HPDE6-E6E7 (cell line): ENCODE measurements around the gene SLC25A41.
A peak's percentile ranks its signal among the peaks of the same experiment; 100 is the strongest.
"Not testable (repeated sequence)": the region's sequence is repeated elsewhere in the genome, so short reads cannot be mapped to it uniquely, and the experiment has no call there.

Experiments
- DNase-seq: peaks from one replicate; pipeline ENCODE4 v3.0.0; 2011; ENCODE audit warnings: missing footprints; ENCODE audit errors: extremely low spot score

SLC25A41 gene

GRCh38 chr19:6412061-6412446 lies 21.5 kb downstream of the SLC25A41 start:
- no peak for DNase-seq

GRCh38 chr19:6409346-6409745 lies 24.2 kb downstream of the SLC25A41 start:
- DNase-seq = no peak

DNA sequence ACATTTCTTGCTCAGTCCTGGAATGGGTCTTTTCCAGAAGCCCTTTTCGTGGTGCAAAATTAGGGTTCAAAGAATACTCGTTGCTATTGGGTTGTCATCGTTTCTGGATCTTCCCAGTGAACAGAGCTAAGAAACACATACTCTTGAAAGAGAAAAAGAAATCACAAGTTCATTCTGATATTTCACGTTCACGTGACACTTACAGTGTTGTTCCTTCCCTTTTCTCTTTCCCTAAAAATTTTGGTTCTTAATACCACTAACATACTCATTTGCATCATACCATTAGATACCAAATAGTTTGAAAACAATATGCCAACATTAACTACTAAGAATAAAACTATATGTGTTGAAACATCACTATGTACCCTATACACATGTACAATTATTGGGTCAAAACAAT lies 27.2 kb downstream of the SLC25A41 start:
- DNase-seq = no peak

DNA sequence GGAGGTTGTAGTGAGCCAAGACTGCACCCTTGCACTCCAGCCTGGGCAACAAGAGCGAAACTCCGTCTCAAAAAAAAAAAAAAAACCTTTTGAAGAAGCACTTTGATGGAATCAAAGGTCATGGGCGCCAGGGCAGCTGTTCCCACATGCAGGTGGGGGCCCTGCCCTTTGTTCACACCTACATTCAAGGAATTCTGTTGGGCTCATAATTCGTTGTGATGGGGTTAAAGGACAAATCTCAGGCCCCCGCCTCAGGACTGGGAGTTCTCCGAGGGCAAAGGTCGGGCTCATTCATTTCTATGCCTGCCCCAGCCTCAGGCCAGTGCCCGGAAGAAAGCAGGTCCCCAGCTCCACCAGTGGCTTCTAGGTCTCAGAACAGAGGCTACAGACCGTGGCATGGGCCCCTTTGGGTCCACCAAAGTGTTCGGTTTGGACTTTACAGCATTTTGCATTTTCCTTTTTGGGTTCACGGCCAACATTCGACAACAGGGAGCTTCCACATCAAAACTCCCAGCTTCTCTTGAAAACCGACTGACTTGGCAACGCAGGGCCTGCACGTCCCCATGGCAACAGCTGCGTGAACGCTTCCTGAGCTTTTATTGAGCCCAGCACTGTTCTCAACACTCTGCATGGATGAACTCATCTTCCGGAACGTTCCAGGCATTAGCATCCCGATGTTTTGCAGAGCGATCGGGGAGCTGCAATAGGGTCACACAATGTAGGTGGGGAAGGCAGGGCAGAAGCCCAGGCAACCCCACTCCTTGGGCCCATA lies 30.5 kb downstream of the SLC25A41 start:
- DNase-seq = no peak

- no peak for DNase-seq
These were observed 31.5 kb downstream of the SLC25A41 start for GRCh38 chr19:6402058-6402457.

DNA sequence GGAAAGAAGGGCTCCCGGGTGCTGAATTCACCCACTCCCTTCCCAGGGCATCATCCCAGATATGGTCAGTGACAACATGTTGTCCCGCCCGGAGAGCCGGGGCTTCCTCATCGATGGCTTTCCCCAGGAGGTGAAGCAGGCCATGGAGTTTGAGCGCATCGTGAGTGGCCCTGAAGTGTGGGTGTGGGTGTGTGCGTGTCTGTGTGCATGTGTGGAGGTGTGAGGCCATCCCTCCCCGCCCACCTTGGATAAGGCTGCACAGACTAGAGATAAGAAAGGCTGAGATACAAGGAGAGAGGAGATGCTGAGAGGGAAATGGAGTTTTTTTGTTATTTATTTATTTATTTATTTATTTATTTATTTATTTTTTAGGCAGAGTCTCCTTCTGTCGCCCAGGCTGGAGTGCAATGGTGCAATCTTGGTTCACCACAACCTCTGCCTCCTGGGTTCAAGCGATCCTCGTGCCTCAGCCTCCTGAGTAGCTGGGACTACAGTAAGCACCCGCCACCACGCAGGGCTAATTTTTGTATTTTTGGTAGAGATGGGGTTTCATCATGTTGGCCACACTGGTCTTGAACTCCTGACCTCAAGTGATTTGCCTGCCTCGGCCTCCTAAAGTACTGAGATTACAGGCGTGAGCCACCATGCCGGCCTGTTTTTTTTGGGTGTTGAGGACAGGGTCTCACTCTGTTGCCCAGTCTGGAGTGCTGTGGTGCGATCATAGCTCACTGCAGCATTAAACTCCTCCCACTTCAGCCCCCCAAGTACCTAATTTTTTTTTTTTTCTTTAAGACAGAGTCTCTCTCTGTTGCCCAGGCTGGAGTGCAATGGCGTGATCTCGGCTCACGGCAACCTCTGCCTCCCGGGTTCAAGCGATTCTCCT lies 33.3 kb downstream of the SLC25A41 start:
- DNase-seq = not testable (repeated sequence)

GRCh38 chr19:6396305-6396704 lies 37.3 kb downstream of the SLC25A41 start:
- no peak for DNase-seq

DNA sequence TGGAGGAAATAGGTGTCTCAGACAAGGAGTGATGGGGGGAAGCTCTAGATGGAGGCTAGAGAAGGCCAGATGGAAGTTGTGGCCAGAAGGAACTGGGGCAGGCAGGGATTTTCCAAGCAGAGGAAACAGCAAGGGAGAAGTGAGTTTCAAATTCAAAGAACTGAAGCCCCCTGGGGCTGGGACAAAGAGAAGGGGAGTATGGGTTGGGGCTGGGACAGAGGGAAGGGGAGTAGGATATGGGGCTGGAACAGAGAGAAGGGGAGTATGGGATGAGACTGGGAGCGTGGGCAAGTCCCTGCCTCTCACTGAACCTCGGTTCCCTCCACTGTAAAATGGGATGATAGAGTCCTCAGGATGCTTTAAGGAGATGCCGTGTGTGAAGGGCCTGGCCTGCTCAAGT lies 38.7 kb downstream of the SLC25A41 start:
- DNase-seq = no peak

DNA sequence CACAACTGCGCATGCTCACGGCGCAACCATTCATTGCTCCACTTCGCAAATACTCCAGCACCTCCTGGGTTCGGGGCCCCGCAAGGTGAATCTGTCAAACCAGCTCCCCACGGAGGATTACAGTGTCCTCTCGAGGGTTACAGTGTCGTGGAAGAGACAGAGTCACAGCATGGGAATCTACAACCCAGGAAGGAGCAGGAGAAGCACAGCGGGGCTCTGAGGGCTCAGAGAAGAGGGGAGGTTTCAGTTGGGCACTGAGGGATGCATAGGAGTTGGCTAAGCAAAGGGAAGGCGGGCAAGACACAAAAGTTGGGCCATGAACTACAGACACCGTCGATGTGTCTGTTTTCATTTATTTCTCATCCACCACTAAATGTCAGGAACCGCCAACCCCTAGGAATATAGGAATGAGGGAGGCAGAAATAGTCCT lies 39.6 kb downstream of the SLC25A41 start:
- DNase-seq = no peak

- peak; percentile 97 for DNase-seq
These were observed 40.2 kb downstream of the SLC25A41 start, which contains the start of gene GTF2F1 for GRCh38 chr19:6393074-6393982. TSS of gene GTF2F1 (minus strand) at chr19:6393164. CDS start at chr19:6392995, 169 bp downstream.

- no peak for DNase-seq
These were observed 41.1 kb downstream of the SLC25A41 start for GRCh38 chr19:6392221-6393073.

- DNase-seq = no peak
These were observed 46.2 kb downstream of the SLC25A41 start for GRCh38 chr19:6387372-6387771.

GRCh38 chr19:6384381-6384780 lies 49.2 kb downstream of the SLC25A41 start:
- DNase-seq = no peak

DNA sequence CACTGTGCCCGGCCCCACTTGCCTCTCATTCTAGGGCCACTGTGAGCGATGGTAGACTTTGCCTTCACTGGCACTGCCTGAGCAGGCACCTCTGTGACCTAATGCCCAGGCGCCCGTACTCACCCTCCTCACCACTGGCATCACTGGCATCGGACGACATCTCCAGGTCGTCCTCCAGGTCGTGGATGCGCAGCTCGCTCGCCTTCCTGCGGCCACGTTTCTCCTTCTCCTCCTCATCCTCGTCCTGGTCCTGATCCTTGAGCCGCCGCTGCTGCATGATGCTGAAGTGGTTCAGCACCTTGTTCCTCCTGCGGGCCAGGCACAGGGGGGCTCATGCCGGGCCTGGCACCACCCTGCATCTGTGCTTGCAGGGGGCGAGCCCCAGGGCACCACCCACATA lies 50.4 kb downstream of the SLC25A41 start:
- DNase-seq = no peak

DNA sequence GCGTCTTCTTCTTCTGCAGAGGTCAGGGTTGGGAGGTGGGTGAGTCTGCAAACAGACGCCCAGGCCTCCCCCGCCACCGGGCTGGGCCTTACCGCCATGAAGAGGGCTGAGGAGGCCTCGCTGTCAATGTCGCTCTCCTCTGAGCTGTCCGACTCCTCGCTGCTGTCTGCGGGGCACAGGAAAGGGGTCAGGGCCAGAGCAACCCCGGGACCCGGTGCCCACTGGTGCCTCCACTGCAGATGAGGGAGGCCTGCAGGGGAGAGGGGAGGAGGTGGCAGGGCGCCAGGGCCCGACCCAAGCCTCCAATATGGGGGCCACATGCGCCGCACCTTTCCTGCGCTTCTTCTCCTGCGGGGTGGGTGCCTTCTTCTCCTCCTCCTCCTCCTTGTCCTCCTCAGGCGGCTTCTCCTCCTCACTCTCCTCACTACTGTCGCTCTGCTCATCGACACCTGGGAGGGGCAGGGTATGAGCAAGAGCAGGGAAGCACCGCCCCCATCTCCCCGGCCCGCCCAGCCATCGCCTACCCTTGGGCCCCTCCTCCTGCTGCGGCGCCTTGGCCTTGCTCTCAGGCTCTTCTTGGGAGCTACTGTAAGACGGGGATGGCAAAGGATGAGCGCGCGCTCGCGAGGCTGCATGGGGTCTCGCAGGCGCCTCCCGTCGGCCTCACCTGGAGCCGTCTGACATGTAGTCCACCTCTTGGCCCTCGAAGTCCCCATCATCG lies 52.4 kb downstream of the SLC25A41 start:
- no peak for DNase-seq

GRCh38 chr19:6379744-6380143 lies 53.8 kb downstream of the SLC25A41 start:
- DNase-seq = no peak

- no peak for DNase-seq
These were observed 55.1 kb downstream of the SLC25A41 start for GRCh38 chr19:6378486-6378885.

DNA sequence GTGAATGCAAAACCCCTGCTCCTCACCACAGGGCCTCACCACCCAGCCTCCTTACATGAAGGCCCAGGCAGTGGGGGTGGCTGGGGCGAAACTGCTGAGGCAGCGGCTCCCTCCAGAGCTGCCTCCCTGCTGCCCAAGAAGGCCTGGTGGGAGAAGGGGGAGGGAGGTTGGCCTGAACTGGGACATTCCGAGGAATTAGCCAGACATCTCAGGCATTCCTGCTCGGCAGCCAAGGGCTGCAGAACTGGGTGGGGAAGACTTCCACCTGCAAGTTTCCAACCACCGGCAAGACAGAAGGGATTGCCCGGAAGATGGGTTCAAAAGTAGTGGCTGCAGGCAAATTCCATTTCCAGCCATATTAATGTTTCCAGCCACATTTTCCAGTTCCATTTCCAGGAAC lies 55.5 kb downstream of the SLC25A41 start:
- no peak for DNase-seq

DNA sequence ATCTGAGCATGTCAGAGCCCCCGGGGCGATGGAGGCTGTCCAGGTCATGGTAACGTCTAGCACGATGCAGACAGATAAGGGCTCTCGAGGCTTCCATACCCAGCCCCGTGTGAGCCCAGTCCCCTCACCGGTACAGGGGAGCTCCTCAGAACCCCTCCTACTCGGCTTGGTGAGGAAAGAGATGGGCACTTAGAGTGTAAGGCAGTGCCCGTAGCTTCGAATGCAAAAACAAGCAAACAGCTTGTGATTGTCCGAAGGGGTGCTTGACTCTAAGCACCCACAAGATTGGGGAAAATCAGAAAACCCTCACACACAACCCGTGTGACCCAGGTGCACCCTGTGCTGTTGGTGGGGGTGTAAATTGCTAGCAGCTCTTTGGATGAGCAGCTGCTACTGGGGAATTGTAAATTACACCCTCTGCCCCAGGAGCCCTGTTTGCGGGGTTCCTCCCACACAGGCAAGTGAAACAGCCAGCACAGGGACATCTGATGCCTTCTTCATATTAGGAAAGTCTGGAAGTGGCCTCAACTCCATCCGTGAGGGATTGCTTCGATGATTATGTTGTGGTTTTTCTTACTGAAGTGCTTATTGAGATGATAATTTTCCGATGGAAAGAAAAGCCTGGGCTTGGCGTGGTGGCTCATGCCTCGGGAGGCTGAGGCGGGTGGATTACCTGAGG lies 56.9 kb downstream of the SLC25A41 start:
- no peak for DNase-seq
